Activated CD4-positive, alpha-beta memory T cell treated with anti-CD3 and anti-CD28 coated beads for 36 hours (primary cell): ENCODE results near the gene LAMA2. TPM values are rescaled to one million over a fixed set of nuclear protein-coding genes. Genes with fewer than 3 reads are reported as not detected.

Source experiments
- CTCF ChIA-PET: fragments of 350-600 bp; sonication (Branson Sonifier 250); formaldehyde crosslinking; loops from one replicate; lab custom pipeline; 2021; ENCODE audit warnings: antibody characterized with exemption, inconsistent platforms; lab: Charles Lee
- POLR2A ChIA-PET: fragments of 350-600 bp; sonication (Branson Sonifier 250); formaldehyde crosslinking; loops from one replicate; lab custom pipeline; 2021; ENCODE audit warnings: antibody characterized with exemption; lab: Charles Lee
- DNase-seq: peaks from one replicate; pipeline ENCODE4 v3.0.0-alpha.2; 2020
- H3K27ac Mint-ChIP-seq: one replicate; pipeline ENCODE4 v1.8.0; 2021; ENCODE audit warnings: mixed read lengths
- H3K27me3 Mint-ChIP-seq: one replicate; pipeline ENCODE4 v1.8.0; 2021; ENCODE audit warnings: mixed read lengths
- H3K36me3 Mint-ChIP-seq: one replicate; pipeline ENCODE4 v1.8.0; 2021; ENCODE audit warnings: mixed read lengths
- H3K4me1 Mint-ChIP-seq: one replicate; pipeline ENCODE4 v1.8.0; 2021; ENCODE audit warnings: low read depth, mixed read lengths
- H3K4me3 Mint-ChIP-seq: one replicate; pipeline ENCODE4 v1.8.0; 2021; ENCODE audit warnings: mild to moderate bottlenecking, mixed read lengths
- H3K9me3 Mint-ChIP-seq: one replicate; pipeline ENCODE4 v1.8.0; 2021; ENCODE audit warnings: mixed read lengths
- intact Hi-C: fragments of 100-400 bp; cut with micrococcal nuclease; formaldehyde crosslinking; loops from one replicate; pipeline ENCODE4 v1.15.1; 2023
- total RNA-seq, 2 experiments: library from RNA; stranded (reverse); gene quantifications; one replicate each; pipeline ENCODE4 v1.2.3, GENCODE V29; 2021

LAMA2 gene
- total RNA-seq, 2 experiments from 2014 or later: 0.15 to 0.48 TPM

DNA sequence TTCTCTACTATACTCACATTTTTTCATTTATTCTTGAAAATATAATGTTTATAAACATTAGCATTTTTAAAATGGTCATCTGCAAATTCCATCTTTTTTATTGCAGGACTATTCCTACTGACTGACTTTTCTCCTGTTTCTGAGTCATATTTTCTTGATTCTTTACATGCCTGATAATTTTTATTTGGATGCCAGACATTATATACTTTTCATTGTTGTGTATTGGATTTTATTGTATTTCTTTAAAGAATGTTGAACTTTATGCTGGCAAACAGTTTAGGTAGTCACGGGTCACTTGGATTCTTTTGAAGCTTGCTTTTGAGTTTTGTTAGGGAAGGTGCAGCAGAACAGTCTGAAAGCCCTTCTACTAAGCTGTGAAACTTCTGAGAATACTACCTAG lies 423.9 kb downstream of the LAMA2 start:
- intact Hi-C loops: no loop called here
- H3K27me3 Mint-ChIP-seq: no peaks in the 10 kb centered on the region
- ChIA-PET POLR2A (no interaction called here), CTCF (no interaction called here)
- H3K4me3 Mint-ChIP-seq: no peak overlapping the region
- no peak for DNase-seq
- no peaks in the 10 kb centered on the region for H3K4me1 Mint-ChIP-seq
- no peaks in the 10 kb centered on the region for H3K36me3 Mint-ChIP-seq
- no peaks in the 10 kb centered on the region for H3K9me3 Mint-ChIP-seq
- H3K27ac Mint-ChIP-seq: no peak overlapping the region

DNA sequence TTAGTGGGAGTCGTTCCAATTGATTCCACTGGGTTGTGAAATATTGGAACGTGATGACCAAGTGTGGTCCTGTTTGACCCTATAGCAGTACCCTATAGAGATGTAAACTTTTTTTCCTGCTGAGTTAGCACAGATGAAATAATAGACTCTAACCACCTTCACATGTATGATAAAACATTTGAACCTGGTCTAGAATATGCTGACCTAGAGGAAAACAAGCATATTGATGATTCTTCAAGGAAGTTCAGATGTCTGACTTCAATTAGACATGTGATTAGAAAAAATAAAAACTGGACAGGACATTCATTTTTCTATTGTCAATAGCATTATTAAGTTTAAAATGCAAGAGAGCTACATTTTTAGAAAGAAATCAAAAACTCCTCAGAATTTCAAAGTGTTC lies 424.9 kb downstream of the LAMA2 start:
- CTCF ChIA-PET: no interaction called here
- H3K27ac Mint-ChIP-seq: no peak overlapping the region
- no peaks in the 10 kb centered on the region for H3K27me3 Mint-ChIP-seq
- intact Hi-C loops: no loop called here
- POLR2A ChIA-PET: no interaction called here
- no peaks in the 10 kb centered on the region for H3K36me3 Mint-ChIP-seq
- no peak overlapping the region for H3K4me3 Mint-ChIP-seq
- no peak for DNase-seq
- H3K4me1 Mint-ChIP-seq: no peaks in the 10 kb centered on the region
- H3K9me3 Mint-ChIP-seq: no peaks in the 10 kb centered on the region

DNA sequence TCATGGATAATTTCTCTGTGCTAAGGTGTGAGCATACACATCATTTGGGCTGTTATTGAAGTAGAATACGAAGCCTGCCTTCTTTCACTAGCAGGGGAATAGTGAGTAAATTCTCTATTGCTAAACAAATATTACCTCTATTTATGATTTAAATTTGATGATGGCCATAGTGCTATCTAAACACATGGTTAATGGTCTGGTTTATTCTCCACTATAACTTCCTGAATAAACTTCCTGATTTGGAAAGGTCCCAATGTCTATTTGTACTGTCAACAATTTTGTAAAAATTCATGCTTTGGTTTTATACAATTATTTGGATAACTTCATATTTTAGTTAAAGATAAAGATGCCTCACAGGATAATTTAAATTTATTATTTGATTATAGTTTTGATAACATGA lies 426.2 kb downstream of the LAMA2 start:
- intact Hi-C loops: no loop called here
- Mint-ChIP-seq H3K4me1 (no peaks in the 10 kb centered on the region), H3K27ac (no peak overlapping the region), H3K27me3 (no peaks in the 10 kb centered on the region), H3K4me3 (no peak overlapping the region), H3K9me3 (no peaks in the 10 kb centered on the region), H3K36me3 (no peaks in the 10 kb centered on the region)
- no peak for DNase-seq
- CTCF ChIA-PET: no interaction called here
- POLR2A ChIA-PET: no interaction called here

DNA sequence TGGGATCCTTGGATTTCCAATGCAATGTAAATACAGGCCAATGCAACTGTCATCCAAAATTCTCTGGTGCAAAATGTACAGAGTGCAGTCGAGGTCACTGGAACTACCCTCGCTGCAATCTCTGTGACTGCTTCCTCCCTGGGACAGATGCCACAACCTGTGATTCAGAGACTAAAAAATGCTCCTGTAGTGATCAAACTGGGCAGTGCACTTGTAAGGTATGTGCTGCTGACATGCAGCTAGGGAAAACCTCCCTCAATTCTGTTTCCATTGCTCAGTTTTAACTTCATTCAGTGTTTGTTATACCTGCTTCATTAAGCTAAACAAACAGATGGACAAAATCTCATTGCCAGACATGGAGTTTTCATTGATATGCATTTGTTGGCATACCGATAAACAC lies 429.9 kb downstream of the LAMA2 start:
- H3K4me1 Mint-ChIP-seq: no peaks in the 10 kb centered on the region
- no peak overlapping the region for H3K4me3 Mint-ChIP-seq
- ChIA-PET CTCF (interaction anchor here (0.5 to 0.6 kb wide), 2 partner anchors 141 to 546 kb away, joined by 3 read pairs; no protein-coding TSS in a partner anchor), POLR2A (no interaction called here)
- DNase-seq: no peak
- intact Hi-C loops: no loop called here
- H3K27me3 Mint-ChIP-seq: no peaks in the 10 kb centered on the region
- no peaks in the 10 kb centered on the region for H3K9me3 Mint-ChIP-seq
- H3K27ac Mint-ChIP-seq: no peak overlapping the region
- no peaks in the 10 kb centered on the region for H3K36me3 Mint-ChIP-seq

DNA sequence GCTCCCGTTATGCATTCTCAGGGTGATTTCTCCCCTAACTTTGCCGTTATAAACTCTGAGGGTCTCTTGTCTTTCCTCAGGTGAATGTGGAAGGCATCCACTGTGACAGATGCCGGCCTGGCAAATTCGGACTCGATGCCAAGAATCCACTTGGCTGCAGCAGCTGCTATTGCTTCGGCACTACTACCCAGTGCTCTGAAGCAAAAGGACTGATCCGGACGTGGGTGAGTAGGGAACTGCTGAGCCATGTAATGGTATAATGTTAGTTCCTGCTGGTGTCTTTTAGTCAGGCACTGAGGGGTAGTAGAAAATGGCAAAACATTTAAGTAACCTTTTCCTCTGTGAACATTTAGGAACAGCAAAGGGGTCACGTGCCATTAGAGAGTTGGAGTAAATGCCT lies 431.6 kb downstream of the LAMA2 start:
- no peak overlapping the region for H3K4me3 Mint-ChIP-seq
- H3K27ac Mint-ChIP-seq: no peak overlapping the region
- POLR2A ChIA-PET: no interaction called here
- H3K36me3 Mint-ChIP-seq: no peaks in the 10 kb centered on the region
- DNase-seq: no peak
- H3K4me1 Mint-ChIP-seq: no peaks in the 10 kb centered on the region
- intact Hi-C loops: no loop called here
- H3K27me3 Mint-ChIP-seq: no peaks in the 10 kb centered on the region
- no peaks in the 10 kb centered on the region for H3K9me3 Mint-ChIP-seq
- CTCF ChIA-PET: no interaction called here

DNA sequence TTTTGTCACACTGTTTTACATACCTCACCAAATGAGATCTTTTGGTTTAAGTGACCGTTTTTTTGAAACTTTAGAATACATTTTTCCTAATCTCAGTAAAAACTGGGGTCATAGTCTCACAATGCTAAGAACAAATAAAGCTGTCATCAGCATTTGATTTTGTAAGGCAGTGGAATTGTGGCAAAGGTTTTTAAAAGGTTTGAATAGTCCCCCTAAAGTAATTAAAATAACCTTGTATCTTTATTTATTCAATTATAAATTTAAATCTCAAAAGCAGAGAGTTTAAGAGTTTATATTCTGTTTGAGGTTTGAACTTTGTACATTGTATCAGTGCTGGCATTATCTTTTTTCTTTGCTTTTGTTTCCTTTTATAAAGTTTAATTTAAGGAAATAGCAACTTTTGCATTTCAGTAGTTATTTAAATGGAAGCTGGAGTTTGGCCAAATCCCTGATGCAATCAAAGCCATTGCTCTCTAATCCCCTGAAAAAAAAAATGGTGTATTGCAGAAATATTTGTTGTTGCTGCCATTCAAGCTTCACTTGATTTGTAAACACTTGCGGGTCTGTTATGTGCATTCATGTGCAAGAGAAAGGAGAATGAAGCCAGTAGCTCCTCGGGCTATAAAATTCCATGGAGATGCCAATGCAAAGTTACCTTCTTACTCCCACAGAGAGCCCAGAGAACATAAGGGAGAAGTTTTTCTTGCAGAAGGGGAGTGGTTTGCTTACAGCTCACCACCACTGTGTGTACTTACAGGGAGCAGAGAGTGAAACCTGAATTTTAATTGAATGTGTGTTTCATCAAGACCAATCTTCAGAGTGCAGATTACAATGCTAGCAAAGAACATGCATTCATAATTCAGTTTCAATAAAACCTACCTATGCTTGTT lies 435.2 kb downstream of the LAMA2 start:
- ChIA-PET CTCF (interaction anchor here (0.6 kb wide), 1 partner anchor 165 kb away, joined by 7 read pairs; no protein-coding TSS in a partner anchor), POLR2A (no interaction called here)
- Mint-ChIP-seq H3K4me3 (no peak overlapping the region), H3K27me3 (no peaks in the 10 kb centered on the region), H3K9me3 (no peaks in the 10 kb centered on the region), H3K36me3 (no peaks in the 10 kb centered on the region), H3K27ac (no peak overlapping the region), H3K4me1 (no peaks in the 10 kb centered on the region)
- intact Hi-C loops: no loop called here
- no peak for DNase-seq

DNA sequence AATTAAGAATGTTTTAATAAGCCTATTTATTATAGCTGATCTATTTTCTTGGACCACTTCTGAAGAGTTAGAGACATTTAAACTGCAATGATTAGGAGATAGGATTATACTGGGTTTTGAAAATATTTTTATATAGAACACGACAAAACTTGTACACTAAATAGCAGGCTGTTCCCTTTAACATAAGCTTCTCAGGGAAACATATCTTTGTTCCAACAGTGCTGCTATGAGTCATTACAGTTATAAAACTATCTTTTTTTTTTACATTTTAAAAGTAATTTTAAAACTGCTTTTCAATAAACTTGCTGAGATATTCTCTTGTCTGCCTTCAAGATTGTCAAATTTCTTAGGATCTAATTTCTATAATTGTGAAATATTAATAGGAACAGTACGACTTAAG lies 438.0 kb downstream of the LAMA2 start:
- Mint-ChIP-seq H3K4me3 (no peak overlapping the region), H3K27me3 (no peaks in the 10 kb centered on the region), H3K36me3 (no peaks in the 10 kb centered on the region), H3K9me3 (no peaks in the 10 kb centered on the region), H3K27ac (no peak overlapping the region), H3K4me1 (no peaks in the 10 kb centered on the region)
- intact Hi-C loops: no loop called here
- CTCF ChIA-PET: interaction anchor here (1.7 kb wide), 1 partner anchor 50 kb away, joined by 7 read pairs; no protein-coding TSS in a partner anchor
- DNase-seq: no peak
- POLR2A ChIA-PET: no interaction called here

DNA sequence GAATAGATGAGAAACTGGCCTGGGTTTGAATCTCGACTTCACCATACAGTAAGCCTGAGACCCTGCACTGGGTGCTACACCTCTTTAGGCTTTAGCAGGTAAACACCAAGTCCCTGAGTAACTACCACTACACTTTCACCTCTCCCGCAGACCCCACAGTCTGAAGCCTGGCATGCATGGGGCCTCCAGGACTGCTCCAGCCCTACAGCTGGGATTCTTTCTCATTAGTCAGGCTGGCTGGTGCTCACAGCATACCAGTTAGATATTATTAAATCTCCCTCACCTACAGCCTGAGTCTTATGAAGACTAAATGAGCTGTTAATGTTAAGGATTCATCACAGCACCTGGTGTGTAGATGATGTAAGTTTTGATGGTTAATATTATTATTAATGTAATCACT lies 438.4 kb downstream of the LAMA2 start:
- Mint-ChIP-seq H3K4me1 (no peaks in the 10 kb centered on the region), H3K27me3 (no peaks in the 10 kb centered on the region), H3K27ac (no peak overlapping the region), H3K36me3 (no peaks in the 10 kb centered on the region), H3K4me3 (no peak overlapping the region), H3K9me3 (no peaks in the 10 kb centered on the region)
- ChIA-PET CTCF (interaction anchor here (1.7 kb wide), 1 partner anchor 49 kb away, joined by 7 read pairs; no protein-coding TSS in a partner anchor), POLR2A (no interaction called here)
- intact Hi-C loops: no loop called here
- no peak for DNase-seq

DNA sequence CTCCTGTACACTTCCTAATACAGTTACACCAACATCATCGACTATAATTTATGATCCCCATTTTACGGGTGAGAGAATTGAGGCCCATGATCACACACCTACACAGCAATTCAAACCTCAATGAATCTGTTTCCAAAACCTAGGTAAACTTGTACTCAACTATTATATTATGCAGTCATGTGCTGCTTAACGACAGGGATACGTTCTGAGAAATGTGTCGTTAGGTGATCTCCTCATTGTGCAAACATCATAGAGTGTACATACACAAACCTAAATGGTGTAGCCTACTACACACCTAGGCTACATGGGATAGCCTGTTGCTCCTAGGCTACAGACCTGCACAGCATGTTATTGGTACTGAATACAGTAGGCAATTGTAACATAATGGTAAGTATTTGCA lies 441.4 kb downstream of the LAMA2 start:
- H3K36me3 Mint-ChIP-seq: no peaks in the 10 kb centered on the region
- H3K9me3 Mint-ChIP-seq: no peaks in the 10 kb centered on the region
- H3K4me3 Mint-ChIP-seq: no peak overlapping the region
- intact Hi-C loops: no loop called here
- no peak overlapping the region for H3K27ac Mint-ChIP-seq
- ChIA-PET CTCF (no interaction called here), POLR2A (no interaction called here)
- no peak for DNase-seq
- H3K27me3 Mint-ChIP-seq: no peaks in the 10 kb centered on the region
- no peaks in the 10 kb centered on the region for H3K4me1 Mint-ChIP-seq

GRCh38 chr6:129329678-129330077 lies 446.7 kb downstream of the LAMA2 start:
- ChIA-PET CTCF (interaction anchor here (1.6 kb wide), 1 partner anchor 236 kb away, joined by 3 read pairs; no protein-coding TSS in a partner anchor), POLR2A (no interaction called here)
- no peaks in the 10 kb centered on the region for H3K36me3 Mint-ChIP-seq
- intact Hi-C loops: no loop called here
- no peaks in the 10 kb centered on the region for H3K9me3 Mint-ChIP-seq
- H3K4me3 Mint-ChIP-seq: no peak overlapping the region
- H3K27me3 Mint-ChIP-seq: no peaks in the 10 kb centered on the region
- DNase-seq: no peak
- no peaks in the 10 kb centered on the region for H3K4me1 Mint-ChIP-seq
- no peak overlapping the region for H3K27ac Mint-ChIP-seq

GRCh38 chr6:129331450-129332138 lies 448.7 kb downstream of the LAMA2 start:
- CTCF ChIA-PET: no interaction called here
- intact Hi-C loops: no loop called here
- Mint-ChIP-seq H3K27ac (no peak overlapping the region), H3K36me3 (no peaks in the 10 kb centered on the region), H3K4me1 (no peaks in the 10 kb centered on the region), H3K27me3 (no peaks in the 10 kb centered on the region), H3K9me3 (no peaks in the 10 kb centered on the region), H3K4me3 (no peak overlapping the region)
- POLR2A ChIA-PET: no interaction called here
- DNase-seq: no peak

GRCh38 chr6:129335792-129336191 lies 452.9 kb downstream of the LAMA2 start:
- Mint-ChIP-seq H3K9me3 (no peaks in the 10 kb centered on the region), H3K36me3 (no peaks in the 10 kb centered on the region), H3K27ac (no peak overlapping the region), H3K27me3 (no peaks in the 10 kb centered on the region), H3K4me3 (no peak overlapping the region), H3K4me1 (no peaks in the 10 kb centered on the region)
- POLR2A ChIA-PET: no interaction called here
- CTCF ChIA-PET: no interaction called here
- no peak for DNase-seq
- intact Hi-C loops: no loop called here
